Erythroblast (primary cell): Measurements from ENCODE around the gene GRIK4.

ENCODE experiments used
- DNase-seq, 2 experiments: peaks; one replicate each; lab custom pipeline; 2025; lab: John Stamatoyannopoulos, UW
- GATA1 ChIP-seq: IDR thresholded peaks from 2 replicates; pipeline ENCODE4 v1.6.1; 2011; ENCODE audit warnings: low read depth, mild to moderate bottlenecking, control low read depth, low read length, moderate library complexity
- POLR2A ChIP-seq: IDR thresholded peaks from 2 replicates; pipeline ENCODE4 v1.6.1; 2011; ENCODE audit warnings: mild to moderate bottlenecking, low read length

GRIK4 gene

GRCh38 chr11:120514541-120515121 lies 3.1 kb downstream of the GRIK4 start:
- DNase-seq = no peak
- TF ChIP-seq GATA1 = no peak
- no peak for TF ChIP-seq POLR2A

GRCh38 chr11:120515186-120515723 lies 3.7 kb downstream of the GRIK4 start:
- TF ChIP-seq GATA1 = no peak
- no peak for TF ChIP-seq POLR2A
- DNase-seq = no peak

- no peak for DNase-seq
- no peak for TF ChIP-seq GATA1
- no peak for TF ChIP-seq POLR2A
These were observed 5.2 kb downstream of the GRIK4 start for GRCh38 chr11:120516461-120517389.

GRCh38 chr11:120517390-120517761 lies 5.8 kb downstream of the GRIK4 start:
- no peak for TF ChIP-seq GATA1
- no peak for TF ChIP-seq POLR2A
- DNase-seq = no peak

- no peak for DNase-seq
- TF ChIP-seq POLR2A = no peak
- TF ChIP-seq GATA1 = no peak
These were observed 6.3 kb downstream of the GRIK4 start for GRCh38 chr11:120517801-120518291.

- no peak for DNase-seq
- TF ChIP-seq POLR2A (no peak), GATA1 (no peak)
These were observed 6.8 kb downstream of the GRIK4 start for GRCh38 chr11:120518356-120518755.

- no peak for TF ChIP-seq POLR2A
- no peak for TF ChIP-seq GATA1
- no peak for DNase-seq
These were observed 7.9 kb downstream of the GRIK4 start for GRCh38 chr11:120519474-120519873.

GRCh38 chr11:120520091-120520822 lies 8.7 kb downstream of the GRIK4 start:
- no peak for DNase-seq
- TF ChIP-seq POLR2A (no peak), GATA1 (no peak)

GRCh38 chr11:120521176-120521575 lies 9.6 kb downstream of the GRIK4 start:
- TF ChIP-seq POLR2A (no peak), GATA1 (no peak)
- no peak for DNase-seq

- TF ChIP-seq POLR2A = no peak
- TF ChIP-seq GATA1 = no peak
- DNase-seq = no peak
These were observed 10.5 kb downstream of the GRIK4 start for GRCh38 chr11:120522021-120522420.

- no peak for TF ChIP-seq GATA1
- TF ChIP-seq POLR2A = no peak
These were observed 11.2 kb downstream of the GRIK4 start for GRCh38 chr11:120522736-120523135.

GRCh38 chr11:120523196-120523595 lies 11.6 kb downstream of the GRIK4 start:
- no peak for TF ChIP-seq GATA1
- TF ChIP-seq POLR2A = no peak
- no peak for DNase-seq

More at GRCh38 chr11:120522736-120523135, 11.2 kb downstream of the GRIK4 start:
- DNase-seq = no peak

GRCh38 chr11:120524536-120525085 lies 13.1 kb downstream of the GRIK4 start:
- DNase-seq = no peak
- no peak for TF ChIP-seq GATA1
- TF ChIP-seq POLR2A = no peak
